IMR-90 (cell line): Measurements from ENCODE around the gene CGRRF1. TPM values are rescaled to one million over a fixed set of nuclear protein-coding genes. Genes with fewer than 3 reads are reported as not detected.

ENCODE experiments used
- ATAC-seq: fragments of 200-7000 bp; cut with Tn5 transposase; 2 replicates; pipeline ENCODE4 v1.9.1; 2020; ENCODE audit warnings: low read depth, mild to moderate bottlenecking, moderate library complexity
- BruUV-seq: library from RNA; stranded (reverse); fragments of 400-500 nt; replicated peaks from 2 replicates; lab custom pipeline; 2021; lab: Mats Ljungman, UMichigan
- CTCF ChIA-PET: fragments of 300-600 bp; formaldehyde crosslinking; extraction: SDS; loops from one replicate; lab custom pipeline; 2021; ENCODE audit warnings: antibody characterized with exemption; lab: Yijun Ruan, JAX
- POLR2A ChIA-PET: fragments of 300-600 bp; sonication (Branson Sonifier 250); formaldehyde crosslinking; loops from one replicate; lab custom pipeline; 2022; ENCODE audit warnings: antibody characterized with exemption; ENCODE audit not compliant: unreplicated experiment; lab: Charles Lee
- DNase-seq: peaks from one replicate; pipeline ENCODE4 v3.0.0; 2013
- H2AFZ ChIP-seq: replicated peaks from 2 replicates; pipeline ENCODE3; 2013; ENCODE audit warnings: low read length, mild to moderate bottlenecking; ENCODE audit not compliant: poor library complexity
- H2AK5ac ChIP-seq: 2 replicates; pipeline ENCODE4 v1.6.1; 2013; ENCODE audit warnings: low read depth, low read length, inconsistent platforms
- H2AK9ac ChIP-seq: replicated peaks from 2 replicates; pipeline ENCODE3; 2013; ENCODE audit warnings: mild to moderate bottlenecking, low read depth, low read length, moderate library complexity; ENCODE audit not compliant: poor library complexity
- H2BK120ac ChIP-seq: 2 replicates; pipeline ENCODE4 v1.6.1; 2013; ENCODE audit warnings: low read depth, low read length, inconsistent platforms
- H2BK15ac ChIP-seq: 3 replicates; pipeline ENCODE4 v1.6.1; 2013; ENCODE audit warnings: low read depth, low read length, inconsistent platforms
- H2BK20ac ChIP-seq: 2 replicates; pipeline ENCODE4 v1.6.1; 2013; ENCODE audit warnings: low read depth, mild to moderate bottlenecking, inconsistent platforms, low read length, moderate library complexity
- H2BK5ac ChIP-seq: 2 replicates; pipeline ENCODE4 v1.6.1; 2013; ENCODE audit warnings: mild to moderate bottlenecking, low read depth, low read length, inconsistent platforms; ENCODE audit not compliant: poor library complexity, severe bottlenecking
- H3K14ac ChIP-seq: replicated peaks from 2 replicates; pipeline ENCODE4 v1.6.1; 2013; ENCODE audit warnings: low read depth, low read length, inconsistent platforms
- H3K18ac ChIP-seq: 2 replicates; pipeline ENCODE4 v1.6.1; 2013; ENCODE audit warnings: low read depth, low read length, control low read depth
- H3K23ac ChIP-seq: 2 replicates; pipeline ENCODE4 v1.6.1; 2013; ENCODE audit warnings: low read depth, low read length, inconsistent platforms
- H3K27ac ChIP-seq: 2 replicates; pipeline ENCODE4 v1.5.1; 2013; ENCODE audit warnings: mild to moderate bottlenecking, control low read depth, low read length; ENCODE audit not compliant: insufficient read depth
- H3K27me3 ChIP-seq: 2 replicates; pipeline ENCODE4 v1.6.1; 2013; ENCODE audit warnings: low read length; ENCODE audit not compliant: control insufficient read depth, insufficient read depth
- H3K36me3 ChIP-seq: 2 replicates; pipeline ENCODE4 v1.6.1; 2013; ENCODE audit warnings: low read length, mixed read lengths; ENCODE audit not compliant: control insufficient read depth, insufficient read depth
- H3K4ac ChIP-seq: 2 replicates; pipeline ENCODE4 v1.6.1; 2013; ENCODE audit warnings: low read depth, low read length, inconsistent platforms
- H3K4me1 ChIP-seq: 2 replicates; pipeline ENCODE4 v1.6.1; 2013; ENCODE audit warnings: low read length, mixed read lengths; ENCODE audit not compliant: control insufficient read depth, insufficient read depth
- H3K4me2 ChIP-seq: 2 replicates; pipeline ENCODE4 v1.6.1; 2013; ENCODE audit warnings: low read depth, mild to moderate bottlenecking, control low read depth, low read length, moderate library complexity
- H3K4me3 ChIP-seq: 2 replicates; pipeline ENCODE4 v1.5.1; 2013; ENCODE audit warnings: low read depth, mild to moderate bottlenecking, control low read depth, low read length, moderate library complexity; ENCODE audit not compliant: insufficient read depth
- H3K56ac ChIP-seq: 2 replicates; pipeline ENCODE4 v1.6.1; 2013; ENCODE audit warnings: low read length, inconsistent platforms; ENCODE audit not compliant: insufficient read depth; ENCODE audit errors: extremely low read depth
- H3K79me1 ChIP-seq, 2 experiments: 2 replicates each; pipeline ENCODE4 v1.6.1; 2013; ENCODE audit warnings: low read length in 2 of 2, inconsistent platforms in 1 of 2, low read depth in 1 of 2
- H3K9ac ChIP-seq: 2 replicates; pipeline ENCODE4 v1.6.1; 2013; ENCODE audit warnings: low read depth, low read length, control low read depth
- H3K9me1 ChIP-seq: 2 replicates; pipeline ENCODE4 v1.6.1; 2013; ENCODE audit warnings: low read length, inconsistent platforms; ENCODE audit not compliant: insufficient read depth
- H3K9me3 ChIP-seq: 2 replicates; pipeline ENCODE4 v1.6.1; 2013; ENCODE audit warnings: low read length; ENCODE audit not compliant: control insufficient read depth, insufficient read depth
- H4K20me1 ChIP-seq: 2 replicates; pipeline ENCODE4 v1.6.1; 2013; ENCODE audit warnings: low read length, inconsistent platforms; ENCODE audit not compliant: insufficient read depth
- H4K5ac ChIP-seq: 2 replicates; pipeline ENCODE4 v1.6.1; 2013; ENCODE audit warnings: mild to moderate bottlenecking, low read depth, low read length, control low read depth
- H4K8ac ChIP-seq, 2 experiments: 2 replicates each; pipeline ENCODE4 v1.6.1; 2013; ENCODE audit warnings: low read depth in 2 of 2, low read length in 2 of 2, control low read depth in 1 of 2, inconsistent platforms in 1 of 2
- H4K91ac ChIP-seq: 2 replicates; pipeline ENCODE4 v1.6.1; 2013; ENCODE audit warnings: low read depth, low read length, inconsistent platforms; ENCODE audit not compliant: insufficient read depth
- BHLHE40 ChIP-seq: fragments of 150-350 bp; IDR thresholded peaks from 2 replicates; pipeline ENCODE4 v1.6.1; 2016; ENCODE audit warnings: mild to moderate bottlenecking, low read depth, low read length
- CEBPB ChIP-seq: IDR thresholded peaks from 2 replicates; pipeline ENCODE4 v1.6.1; 2012; ENCODE audit warnings: low read depth, low read length, improper control_type of control experiment
- CHD1 ChIP-seq: IDR thresholded peaks from 2 replicates; pipeline ENCODE4 v1.6.1; 2012; ENCODE audit warnings: low read depth, low read length, improper control_type of control experiment
- CTCF ChIP-seq: conservative IDR thresholded peaks from 2 replicates; pipeline ENCODE4 v1.5.1; 2012; ENCODE audit warnings: mild to moderate bottlenecking, low read depth, low read length, improper control_type of control experiment
- ELK1 ChIP-seq: fragments of 150-350 bp; IDR thresholded peaks from 2 replicates; pipeline ENCODE4 v1.6.1; 2016; ENCODE audit warnings: low read depth, mild to moderate bottlenecking, low read length, moderate library complexity, borderline replicate concordance
- FOS ChIP-seq: fragments of 150-350 bp; IDR thresholded peaks from 2 replicates; pipeline ENCODE4 v1.6.1; 2016; ENCODE audit warnings: low read depth, low read length
- MAFK ChIP-seq: IDR thresholded peaks from 2 replicates; pipeline ENCODE4 v1.6.1; 2012; ENCODE audit warnings: low read depth, low read length, improper control_type of control experiment
- MAZ ChIP-seq: IDR thresholded peaks from 2 replicates; pipeline ENCODE4 v1.6.1; 2012; ENCODE audit warnings: low read depth, mild to moderate bottlenecking, low read length, improper control_type of control experiment, moderate library complexity, borderline replicate concordance
- NFE2L2 ChIP-seq: fragments of 150-350 bp; IDR thresholded peaks from 2 replicates; pipeline ENCODE4 v1.6.1; 2016; ENCODE audit warnings: low read depth, mild to moderate bottlenecking, low read length
- POLR2A ChIP-seq: IDR thresholded peaks from 2 replicates; pipeline ENCODE4 v1.6.1; 2012; ENCODE audit warnings: mild to moderate bottlenecking, low read depth, low read length
- RAD21 ChIP-seq: IDR thresholded peaks from 2 replicates; pipeline ENCODE4 v1.6.1; 2012; ENCODE audit warnings: low read length, improper control_type of control experiment
- RCOR1 ChIP-seq: IDR thresholded peaks from 2 replicates; pipeline ENCODE4 v1.6.1; 2012; ENCODE audit warnings: mild to moderate bottlenecking, low read length, improper control_type of control experiment; ENCODE audit not compliant: insufficient replicate concordance
- RFX5 ChIP-seq: IDR thresholded peaks from 2 replicates; pipeline ENCODE4 v1.8.0; 2012; ENCODE audit warnings: low read depth, mild to moderate bottlenecking, low read length, moderate library complexity
- SMC3 ChIP-seq: fragments of 150-350 bp; IDR thresholded peaks from 2 replicates; pipeline ENCODE4 v1.6.1; 2016; ENCODE audit warnings: low read depth, mild to moderate bottlenecking, antibody characterized with exemption, low read length, moderate library complexity
- USF2 ChIP-seq: fragments of 150-350 bp; IDR thresholded peaks from 2 replicates; pipeline ENCODE4 v1.6.1; 2017; ENCODE audit warnings: mild to moderate bottlenecking, antibody characterized with exemption, low read length, low read depth
- WGBS, 2 experiments: methylation state at CpG; one replicate each; pipeline versions ENCODE4 v1.1.5 to v1.1.7; 2013; ENCODE audit warnings: missing lambda C conversion rate in 2 of 2; ENCODE audit not compliant: insufficient read length in 1 of 2; ENCODE audit errors: extremely low coverage in 2 of 2; 5-methylcytosine and 5-hydroxymethylcytosine counted together
- dilution Hi-C: fragments of 300-500 bp; cut with HindIII; formaldehyde crosslinking; loops from one replicate; pipeline ENCODE4 v1.14.3; 2018; ENCODE audit warnings: low sequenced_read_pairs; ENCODE audit not compliant: unreplicated experiment
- in situ Hi-C: fragments of 300-500 bp; cut with MboI; formaldehyde crosslinking; loops from 3 replicates; pipeline ENCODE4 v1.14.3; 2019; ENCODE audit warnings: low sequenced_read_pairs, inconsistent platforms, mixed read lengths
- intact Hi-C: fragments of 100-400 bp; cut with micrococcal nuclease; formaldehyde crosslinking; loops from 2 replicates; pipeline ENCODE4 v1.10.0; 2022
- polyA plus RNA-seq, 3 experiments: library from polyadenylated mRNA; depleted of rRNA; stranded (reverse); fragments of >200 nt; gene quantifications; 2 replicates each; pipeline ENCODE4 v1.2.3, GENCODE V29; 2012; ENCODE audit warnings: low replicate concordance in 1 of 3
- total RNA-seq: library from RNA; depleted of rRNA; stranded (reverse); fragments of >200 nt; gene quantifications from 2 replicates; pipeline ENCODE4 v1.2.3, GENCODE V29; 2012

Gene CGRRF1
- total and polyA plus RNA-seq, 2 of the 4 experiments (the other 2 are of a cell fraction), result 6.0 to 13.8 TPM

- no peak for DNase-seq
- Histone ChIP-seq H2AFZ (no peak overlapping the region), H3K79me1 (peaks cover 7% of the 10 kb centered on the region in 2 experiments), H3K4me1 (peaks cover 2% of the 10 kb centered on the region), H2BK20ac (no peak overlapping the region), H4K20me1 (no peaks in the 10 kb centered on the region; the same call in 1 of the 2 replicates), H2AK9ac (no peak overlapping the region), H2BK5ac (no peak overlapping the region), H4K91ac (no peak overlapping the region), H3K9ac (no peak overlapping the region), H3K23ac (no peak overlapping the region), H3K4me3 (no peak overlapping the region), H4K5ac (no peak overlapping the region), H3K9me3 (no peaks in the 10 kb centered on the region), H3K56ac (no peak overlapping the region), H3K14ac (no peak overlapping the region), H2AK5ac (no peak overlapping the region), H4K8ac (no peak overlapping the region), H2BK120ac (no peak overlapping the region), H3K18ac (no peak overlapping the region), H3K9me1 (peaks cover 3% of the 10 kb centered on the region; the same call in 1 of the 2 replicates), H3K27me3 (no peaks in the 10 kb centered on the region), H2BK15ac (no peak overlapping the region), H3K4ac (no peak overlapping the region), H3K4me2 (no peak overlapping the region), H3K27ac (no peak overlapping the region), H3K36me3 (peaks cover 16% of the 10 kb centered on the region)
- CTCF ChIA-PET, result no interaction called here
- POLR2A ChIA-PET, result no interaction called here
- no TSS peak for BruUV-seq
- in situ Hi-C loops, result no loop called here
- intact Hi-C loops, result no loop called here
- ATAC-seq, result no peak
- WGBS, 2 experiments, result no CpG with 5 or more reads among the region's 2 CpGs
- TF ChIP-seq NFE2L2 (no peak), RCOR1 (no peak), RAD21 (no peak), MAZ (no peak), MAFK (no peak), CHD1 (no peak), CTCF (no peak), SMC3 (no peak), POLR2A (no peak), ELK1 (no peak), CEBPB (no peak), RFX5 (no peak), USF2 (no peak), FOS (no peak), BHLHE40 (no peak)
- dilution Hi-C loops, result no loop called here
Measured at GRCh38 chr14:54528973-54529372, 19.3 kb downstream of the CGRRF1 start.
